HCEC 1CT (cell line): ENCODE measurements around the gene PDHA2.
"Not testable (repeated sequence)": the region's sequence is repeated elsewhere in the genome, so short reads cannot be mapped to it uniquely, and the experiment has no call there.

ENCODE experiments used
- DNase-seq: peaks from one replicate; pipeline ENCODE4 v3.0.0-alpha.2; 2017

PDHA2 gene

DNA sequence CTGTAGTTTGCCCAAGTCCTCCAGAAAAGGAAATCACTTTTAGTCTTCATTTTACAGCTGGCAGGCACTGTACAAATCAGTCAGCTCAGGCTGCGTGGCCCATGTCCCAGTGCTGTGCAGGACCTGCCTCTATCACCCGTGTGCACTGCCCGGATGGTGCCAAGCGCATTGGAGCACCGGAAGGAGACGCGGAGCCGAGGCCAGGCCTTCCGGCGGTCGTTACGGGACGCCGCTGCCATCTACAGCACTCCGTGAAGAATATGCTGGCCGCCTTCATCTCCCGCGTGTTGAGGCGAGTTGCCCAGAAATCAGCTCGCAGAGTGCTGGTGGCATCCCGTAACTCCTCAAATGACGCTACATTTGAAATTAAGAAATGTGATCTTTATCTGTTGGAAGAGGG is at the start of gene PDHA2:
Gene PDHA2, plus strand, starts transcription at position 203 of the 400 bp plus-strand sequence. Its CDS starts 58 bp downstream, at position 261.
- DNase-seq, result no peak

- DNase-seq, result no peak
Observed at GRCh38 chr4:95798003-95798402, 41.9 kb upstream of the PDHA2 start.

DNA sequence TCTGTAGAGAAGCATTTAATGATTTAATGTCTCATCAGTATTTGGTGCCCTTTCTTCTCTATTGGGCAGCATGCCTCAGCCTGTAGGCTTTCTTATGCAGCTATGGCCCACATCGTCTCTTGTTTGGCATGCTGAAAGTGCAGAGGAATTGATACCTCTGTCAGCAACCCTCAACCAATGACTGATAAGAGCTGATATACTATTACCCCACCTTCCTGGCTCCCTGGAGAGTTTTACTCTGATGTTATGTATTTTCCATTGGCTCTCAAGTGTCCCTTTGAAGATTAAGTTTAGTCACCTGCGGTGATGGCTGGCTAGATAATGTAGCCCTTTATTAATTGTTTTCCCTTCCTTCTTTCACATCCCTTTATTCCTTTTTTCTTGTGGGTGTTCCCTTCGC is 41.2 kb upstream of the PDHA2 start:
- DNase-seq, result no peak

GRCh38 chr4:95821867-95822266 is 18.0 kb upstream of the PDHA2 start:
- no peak for DNase-seq

DNA sequence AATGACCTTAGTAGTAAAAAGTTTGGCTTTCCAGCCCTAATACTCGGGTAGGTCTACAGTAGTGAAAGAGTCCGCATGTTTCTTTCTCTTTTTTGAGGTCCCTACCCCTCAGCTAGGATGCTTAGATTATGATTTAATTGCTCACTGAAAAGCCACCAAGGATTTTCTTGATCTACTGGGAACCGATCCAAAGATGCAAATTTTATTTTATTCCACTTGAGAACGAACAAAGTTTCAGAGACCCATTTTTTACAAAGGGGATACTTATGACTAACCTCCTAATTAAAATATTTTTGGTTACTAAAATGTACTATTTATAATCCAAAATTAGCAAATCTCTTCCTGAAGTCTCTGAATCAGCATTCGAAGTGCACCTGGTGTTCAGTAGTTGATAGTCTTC is 14.3 kb upstream of the PDHA2 start:
- no peak for DNase-seq

- DNase-seq, result no peak
Observed at GRCh38 chr4:95830651-95831050, 9.2 kb upstream of the PDHA2 start.

DNA sequence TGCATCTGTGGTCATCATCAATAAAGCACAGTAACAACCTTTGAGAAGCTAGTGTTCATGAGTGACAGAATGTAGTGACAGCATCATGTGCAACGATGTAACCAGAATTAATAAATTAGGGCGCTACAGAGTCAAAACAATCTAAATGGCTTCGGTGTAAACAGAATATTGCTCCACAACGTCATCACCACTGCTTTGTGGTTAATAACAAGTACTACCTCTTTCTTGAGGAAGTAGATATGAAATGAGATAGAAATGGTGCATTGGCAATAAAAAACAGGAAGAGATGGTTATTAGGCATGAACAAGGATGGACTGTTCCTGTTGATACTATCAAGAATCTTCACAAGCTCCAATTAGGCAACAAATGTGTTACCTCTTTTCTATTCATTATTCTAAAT is 8.7 kb upstream of the PDHA2 start:
- DNase-seq, result no peak

DNA sequence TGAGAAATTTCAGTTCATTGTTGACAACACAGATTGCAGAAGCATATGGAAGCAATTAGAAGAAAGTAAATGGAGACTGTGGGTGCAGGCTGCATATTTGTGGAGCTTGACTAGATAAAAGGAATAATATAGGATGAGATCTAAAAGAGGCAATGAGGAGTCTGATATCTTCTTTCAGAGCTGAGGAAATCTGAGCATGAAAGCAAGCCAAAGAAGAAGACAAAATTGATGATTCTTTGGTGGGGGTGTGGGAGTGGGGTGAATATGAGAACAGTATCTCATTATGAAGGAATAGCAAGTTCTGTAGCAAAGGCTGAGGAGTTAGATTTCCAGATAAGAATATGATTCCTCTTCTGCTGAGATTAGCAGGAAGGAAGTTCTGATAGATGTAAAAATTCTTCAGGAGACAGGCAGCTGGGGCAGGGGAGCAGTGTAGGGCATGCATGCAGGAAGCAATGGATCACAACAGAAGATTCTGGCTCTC is 6.1 kb upstream of the PDHA2 start:
- DNase-seq, result no peak

- DNase-seq, result no peak
Observed at GRCh38 chr4:95835672-95836071, 4.2 kb upstream of the PDHA2 start.

DNA sequence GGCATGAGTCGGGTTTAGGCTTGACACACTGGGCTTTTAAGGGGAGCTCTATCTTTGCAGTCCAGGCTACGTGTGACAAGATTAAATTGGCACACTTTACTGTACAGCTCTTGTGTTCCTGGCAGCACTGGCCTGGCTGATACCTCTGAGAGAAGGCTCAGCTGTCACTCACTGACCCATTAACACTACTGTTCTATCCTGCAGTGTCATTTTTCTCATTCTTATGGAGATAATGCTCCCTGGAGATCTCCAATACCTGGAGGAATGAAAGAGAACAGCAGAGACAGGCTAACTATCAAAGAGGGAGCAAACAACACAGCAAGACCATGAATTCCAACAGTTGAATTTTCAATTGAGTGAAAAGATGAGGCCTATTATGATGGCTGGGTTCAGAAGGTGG is 1.7 kb upstream of the PDHA2 start:
- no peak for DNase-seq

DNA sequence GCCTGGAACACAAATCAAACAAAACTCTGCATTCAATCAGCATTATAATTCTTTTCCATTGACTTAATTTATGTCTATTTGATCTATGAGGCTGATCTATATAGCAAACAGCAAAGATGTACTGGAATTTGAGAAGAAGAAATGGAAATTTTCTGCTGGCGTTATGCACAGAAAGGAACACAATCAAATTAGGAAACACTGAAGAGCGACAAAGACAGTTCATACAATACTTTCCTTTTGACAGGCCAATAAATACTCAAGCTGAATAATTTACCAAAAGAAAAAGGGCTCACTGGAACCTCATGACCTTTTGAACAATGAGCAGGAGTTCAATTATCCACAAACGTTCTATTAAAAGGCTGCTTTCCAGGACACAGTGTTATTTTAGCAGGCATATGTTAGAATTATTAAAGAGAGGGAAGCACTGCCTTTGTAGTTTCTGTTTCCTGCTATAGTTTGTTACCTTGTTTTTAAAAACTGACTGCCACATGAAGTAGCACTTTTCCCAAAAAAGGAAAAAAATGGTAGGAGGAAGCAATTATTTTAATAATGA is 8.1 kb downstream of the PDHA2 start:
- no peak for DNase-seq

GRCh38 chr4:95850161-95850560 is 10.3 kb downstream of the PDHA2 start:
- no peak for DNase-seq

DNA sequence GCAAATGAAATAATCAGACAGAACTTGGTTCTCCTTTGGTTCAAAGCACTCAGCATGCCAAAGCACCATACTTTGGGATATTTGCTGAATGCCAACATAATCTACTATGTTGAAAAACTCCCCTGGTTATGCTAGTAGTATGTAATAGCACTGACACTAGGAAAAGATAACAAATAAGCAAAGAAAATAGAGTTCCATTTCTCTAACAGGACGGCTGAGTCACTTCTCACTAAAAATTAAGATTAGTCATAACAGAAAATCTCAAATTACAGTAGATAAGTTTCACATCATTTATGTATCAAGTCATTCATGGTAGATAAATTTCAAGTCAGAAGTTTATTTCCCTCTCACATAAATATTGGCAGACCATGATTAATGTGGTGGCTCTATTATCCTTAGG is 17.9 kb downstream of the PDHA2 start:
- no peak for DNase-seq

- no peak for DNase-seq
Observed at GRCh38 chr4:95867919-95868318, 28.0 kb downstream of the PDHA2 start.

DNA sequence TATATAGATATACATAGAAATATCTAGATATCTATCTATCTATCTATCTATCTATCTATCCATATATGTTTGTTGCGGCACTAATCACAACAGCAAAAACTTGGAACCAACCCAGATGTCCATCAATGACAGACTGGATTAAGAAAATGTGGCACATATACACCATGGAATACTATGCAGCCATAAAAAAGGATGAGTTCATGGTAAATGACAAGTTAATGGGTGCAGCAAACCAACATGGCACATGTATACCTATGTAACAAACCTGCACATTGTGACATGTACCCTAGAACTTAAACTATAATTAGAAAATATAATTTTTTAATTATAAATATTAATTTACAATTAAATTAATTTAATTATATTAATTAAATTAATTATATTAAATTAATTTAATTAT is 29.5 kb downstream of the PDHA2 start:
- DNase-seq, result not testable (repeated sequence)

DNA sequence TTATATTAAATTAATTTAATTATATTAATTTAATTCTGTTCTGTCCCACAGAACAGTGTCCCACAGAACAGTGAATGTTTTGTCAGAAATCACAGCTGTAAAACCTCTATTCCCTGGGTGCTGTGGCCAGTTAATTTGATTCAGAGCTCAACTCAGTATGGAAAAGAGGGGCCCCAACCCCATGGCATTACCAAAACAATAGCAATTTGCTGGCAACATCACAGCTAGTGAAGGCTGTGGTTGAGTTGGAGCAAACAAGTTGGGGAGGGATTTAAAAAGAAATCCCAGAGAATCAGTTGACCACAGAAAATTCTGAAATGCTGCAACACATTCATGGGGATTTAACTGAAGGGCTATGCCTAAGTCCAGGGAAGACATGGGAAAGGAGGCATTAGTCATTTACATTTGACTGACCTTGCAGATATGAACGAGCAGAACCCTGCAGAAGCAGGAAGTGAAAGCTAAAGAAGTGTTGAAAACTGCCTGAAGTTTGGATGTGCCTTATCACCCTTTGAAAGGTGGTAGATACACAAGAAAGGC is 30.1 kb downstream of the PDHA2 start:
- DNase-seq, result no peak

DNA sequence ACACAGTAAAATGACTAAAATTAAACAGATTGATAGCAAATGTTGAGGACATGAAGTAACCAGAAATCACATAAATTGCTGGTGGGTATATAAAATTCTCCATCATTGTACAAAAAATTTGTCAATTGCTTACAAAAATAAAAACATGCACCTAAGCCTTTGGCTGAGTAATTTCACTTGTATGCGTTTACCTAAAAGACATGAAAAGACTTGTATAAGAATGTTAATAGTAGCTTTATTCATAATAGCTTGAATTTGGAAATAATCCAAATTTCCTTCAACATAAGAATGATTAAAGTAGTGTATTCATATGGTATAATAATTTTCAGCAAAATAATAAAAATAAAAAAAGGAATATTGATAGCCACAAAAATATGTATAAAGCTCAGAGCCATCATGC is 37.7 kb downstream of the PDHA2 start:
- DNase-seq, result no peak

DNA sequence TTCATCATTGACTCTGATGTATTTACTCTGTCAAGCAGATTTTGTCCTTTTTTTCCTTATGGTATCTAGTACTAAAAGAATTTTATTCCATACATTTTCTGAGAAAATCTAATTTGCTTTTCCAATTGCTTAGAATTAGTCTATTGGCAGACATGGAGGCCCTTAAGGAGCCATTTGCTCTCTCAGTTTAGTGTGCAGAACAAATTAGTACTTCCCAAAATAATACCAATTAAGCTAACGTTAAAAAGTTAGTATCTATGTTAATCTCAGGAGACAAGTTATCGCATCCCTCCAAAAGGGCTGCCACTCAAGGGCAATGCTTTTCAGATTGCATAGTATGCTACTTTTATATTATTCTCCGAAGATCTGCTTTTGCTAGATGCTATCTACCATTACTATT is 47.7 kb downstream of the PDHA2 start:
- no peak for DNase-seq

DNA sequence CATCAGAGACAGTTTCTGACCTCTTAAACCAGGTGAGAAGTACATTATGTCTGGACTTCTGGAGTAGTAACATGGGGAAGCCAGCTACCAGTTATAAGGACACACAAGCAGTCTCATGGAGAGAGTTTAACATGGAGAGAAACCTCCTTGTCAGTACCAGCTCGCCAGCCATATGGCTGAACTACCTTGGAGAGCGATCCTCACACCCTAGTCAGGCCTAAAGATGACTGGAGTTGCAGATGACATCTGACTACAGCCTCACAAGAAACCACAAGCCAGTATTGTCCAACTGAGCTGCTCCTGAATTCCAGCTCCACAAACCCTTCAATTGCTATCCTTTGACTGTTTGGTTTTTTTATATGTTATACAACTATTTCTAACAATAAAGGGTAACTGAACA is 49.8 kb downstream of the PDHA2 start:
- no peak for DNase-seq
